ENCODE measurements around the gene FUT2. TPM values are rescaled to one million over a fixed set of nuclear protein-coding genes. Genes with fewer than 3 reads are reported as not detected.

Gene FUT2
- total and polyA plus RNA-seq, 5 donors from 2014 or later, result 0.10 to 0.67 TPM; not detected in 3

GRCh38 chr19:48746110-48746509 lies 50.3 kb downstream of the FUT2 start:
- Mint-ChIP-seq H3K27ac (no peak overlapping the region), H3K4me1 (peaks cover 0 to 29% (median 8%) of the 10 kb centered on the region in 4 donors), H3K9me3 (peaks cover 0 to 2% (median 0%) of the 10 kb centered on the region in 7 donors), H3K36me3 (peaks cover 4% of the 10 kb centered on the region), H3K27me3 (peaks cover 43% of the 10 kb centered on the region), H3K4me3 (peak overlapping the region in 1 of 4 donors; percentile 2)
- H3K9me3 ChIP-seq (ENCODE audit: control insufficient read depth in 2 of 2, low read length in 2 of 2), result peaks cover 0 to 5% of the 10 kb centered on the region in 2 experiments
- H3K36me3 ChIP-seq (ENCODE audit: control insufficient read depth, insufficient read depth, low read length), result no peaks in the 10 kb centered on the region
- H3K27me3 ChIP-seq (ENCODE audit: control insufficient read depth, insufficient read depth, low read length), result no peaks in the 10 kb centered on the region
- peaks cover 4% of the 10 kb centered on the region for H3K4me1 ChIP-seq (ENCODE audit: control insufficient read depth, insufficient read depth, low read length, poor library complexity, severe bottlenecking)
- H3K4me3 ChIP-seq (ENCODE audit: low read depth, low read length), result no peak overlapping the region
- no peak for ATAC-seq (ENCODE audit: low read depth in 2 of 2)
- H3K27ac ChIP-seq (ENCODE audit: insufficient read depth, low read length, poor library complexity, severe bottlenecking), result no peak overlapping the region
- no peak for DNase-seq

DNA sequence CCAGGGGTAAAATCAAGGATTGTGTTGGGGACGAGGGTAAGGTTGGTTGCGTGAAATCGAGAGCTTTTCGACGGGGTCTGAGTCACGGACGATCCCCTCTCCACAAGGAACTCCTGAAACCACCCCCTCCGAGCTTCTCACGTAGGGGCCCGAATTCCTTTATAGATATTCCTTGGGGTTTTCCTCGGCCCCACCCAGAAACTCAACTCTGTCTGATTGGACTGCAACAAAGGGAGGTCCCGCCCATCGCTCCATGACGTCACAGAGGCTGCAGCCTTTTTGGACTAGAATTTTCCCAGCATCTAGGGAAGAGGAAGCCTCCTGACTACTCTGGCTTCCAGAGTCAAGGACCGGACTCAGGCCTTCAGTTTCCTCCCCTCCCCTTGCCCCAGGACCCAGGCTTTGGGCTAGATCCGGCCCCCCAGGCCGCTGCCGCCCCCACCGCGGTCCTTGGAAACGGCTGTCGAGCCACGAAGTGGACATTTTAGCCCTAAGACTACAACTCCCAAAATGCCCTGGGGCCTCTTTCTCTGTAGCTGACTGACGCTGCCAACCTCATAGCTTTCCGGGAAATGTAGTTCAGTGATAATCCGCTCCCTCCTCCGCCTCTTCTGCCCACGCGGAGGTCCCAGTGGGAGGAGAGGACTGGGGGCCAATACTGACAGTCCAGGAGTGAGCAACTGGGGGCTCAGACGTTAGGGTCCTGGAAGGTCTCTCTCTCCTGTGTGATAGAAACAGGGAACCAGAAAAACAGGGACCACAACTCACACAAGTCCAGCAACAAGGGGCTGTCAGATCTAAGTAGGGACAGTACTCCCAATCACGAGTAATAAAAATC lies 51.2 kb downstream of the FUT2 start, which contains the start of gene IZUMO1:
TSS of gene IZUMO1 (minus strand) at position 172 of the 838 bp plus-strand sequence. CDS start 1,050 bp downstream, outside the sequence.
- Mint-ChIP-seq H3K9me3 (peaks cover 0 to 2% (median 0%) of the 10 kb centered on the region in 7 donors), H3K27me3 (peaks cover 43% of the 10 kb centered on the region), H3K36me3 (peaks cover 4% of the 10 kb centered on the region), H3K27ac (no peak within 1 kb of the TSS), H3K4me3 (peak within 1 kb of the TSS in 3 of 4 donors; percentile 2 to 71 (median 48)), H3K4me1 (peaks cover 0 to 25% (median 3%) of the 10 kb centered on the region in 4 donors)
- H3K4me1 ChIP-seq (ENCODE audit: control insufficient read depth, insufficient read depth, low read length, poor library complexity, severe bottlenecking), result peaks cover 7% of the 10 kb centered on the region
- peaks cover 0 to 5% of the 10 kb centered on the region in 2 experiments for H3K9me3 ChIP-seq (ENCODE audit: control insufficient read depth in 2 of 2, low read length in 2 of 2)
- no peak within 1 kb of the TSS for H3K4me3 ChIP-seq (ENCODE audit: low read depth, low read length)
- H3K36me3 ChIP-seq (ENCODE audit: control insufficient read depth, insufficient read depth, low read length), result no peaks in the 10 kb centered on the region
- ATAC-seq (ENCODE audit: low read depth in 2 of 2) (peak; percentile 68 to 69), DNase-seq (peak; percentile 19 to 77 (median 50))
- no peak within 1 kb of the TSS for H3K27ac ChIP-seq (ENCODE audit: insufficient read depth, low read length, poor library complexity, severe bottlenecking)
- no peaks in the 10 kb centered on the region for H3K27me3 ChIP-seq (ENCODE audit: control insufficient read depth, insufficient read depth, low read length)

- H3K4me1 Mint-ChIP-seq, result peaks cover 0 to 41% (median 13%) of the 10 kb centered on the region in 4 donors
- peaks cover 0 to 4% (median 0%) of the 10 kb centered on the region in 7 donors for H3K9me3 Mint-ChIP-seq
- H3K4me3 Mint-ChIP-seq, result peak overlapping the region in 1 of 4 donors; percentile 41
- Histone ChIP-seq H3K27ac (ENCODE audit: insufficient read depth, low read length, poor library complexity, severe bottlenecking) (no peak overlapping the region), H3K4me3 (ENCODE audit: low read depth, low read length) (no peak overlapping the region), H3K36me3 (ENCODE audit: control insufficient read depth, insufficient read depth, low read length) (no peaks in the 10 kb centered on the region), H3K4me1 (ENCODE audit: control insufficient read depth, insufficient read depth, low read length, poor library complexity, severe bottlenecking) (peaks cover 22% of the 10 kb centered on the region), H3K9me3 (ENCODE audit: control insufficient read depth in 2 of 2, low read length in 2 of 2) (peaks cover 0 to 5% of the 10 kb centered on the region in 2 experiments), H3K27me3 (ENCODE audit: control insufficient read depth, insufficient read depth, low read length) (no peaks in the 10 kb centered on the region)
- H3K36me3 Mint-ChIP-seq, result no peaks in the 10 kb centered on the region
- peaks cover 57% of the 10 kb centered on the region for H3K27me3 Mint-ChIP-seq
- ATAC-seq (ENCODE audit: low read depth in 2 of 2) (no peak), DNase-seq (no peak)
- H3K27ac Mint-ChIP-seq, result no peak overlapping the region
Observed at GRCh38 chr19:48749571-48750198, 53.9 kb downstream of the FUT2 start.

DNA sequence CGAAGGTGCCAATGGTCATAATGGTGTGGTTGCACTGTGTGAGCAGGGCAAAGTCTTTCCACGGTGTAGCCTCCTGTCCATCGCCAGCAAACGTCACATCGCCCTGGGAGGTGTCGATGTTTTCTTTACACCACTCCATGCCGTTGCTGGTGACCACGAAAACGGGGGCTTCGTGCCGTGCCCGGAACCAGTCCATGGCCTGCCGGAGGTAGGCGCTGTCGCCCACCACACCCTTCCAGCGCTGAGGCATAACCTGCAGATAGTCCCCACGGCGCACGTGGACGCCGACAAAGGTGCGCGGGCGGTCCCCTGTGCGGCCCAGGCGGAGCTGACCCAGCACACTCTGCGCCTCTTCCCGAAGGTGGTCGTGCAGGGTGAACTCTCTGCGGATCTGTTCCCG lies 54.6 kb downstream of the FUT2 start:
- peaks cover 0 to 4% (median 0%) of the 10 kb centered on the region in 7 donors for H3K9me3 Mint-ChIP-seq
- no peak overlapping the region for H3K4me3 Mint-ChIP-seq
- DNase-seq (no peak), ATAC-seq (ENCODE audit: low read depth in 2 of 2) (no peak)
- peaks cover 58% of the 10 kb centered on the region for H3K27me3 Mint-ChIP-seq
- no peak overlapping the region for H3K4me3 ChIP-seq (ENCODE audit: low read depth, low read length)
- no peak overlapping the region for H3K27ac ChIP-seq (ENCODE audit: insufficient read depth, low read length, poor library complexity, severe bottlenecking)
- peaks cover 0 to 2% of the 10 kb centered on the region in 2 experiments for H3K9me3 ChIP-seq (ENCODE audit: control insufficient read depth in 2 of 2, low read length in 2 of 2)
- peaks cover 0 to 37% (median 13%) of the 10 kb centered on the region in 4 donors for H3K4me1 Mint-ChIP-seq
- H3K27ac Mint-ChIP-seq, result no peak overlapping the region
- H3K36me3 Mint-ChIP-seq, result no peaks in the 10 kb centered on the region
- H3K4me1 ChIP-seq (ENCODE audit: control insufficient read depth, insufficient read depth, low read length, poor library complexity, severe bottlenecking), result peaks cover 22% of the 10 kb centered on the region
- H3K36me3 ChIP-seq (ENCODE audit: control insufficient read depth, insufficient read depth, low read length), result no peaks in the 10 kb centered on the region
- peaks cover 1% of the 10 kb centered on the region for H3K27me3 ChIP-seq (ENCODE audit: control insufficient read depth, insufficient read depth, low read length)

DNA sequence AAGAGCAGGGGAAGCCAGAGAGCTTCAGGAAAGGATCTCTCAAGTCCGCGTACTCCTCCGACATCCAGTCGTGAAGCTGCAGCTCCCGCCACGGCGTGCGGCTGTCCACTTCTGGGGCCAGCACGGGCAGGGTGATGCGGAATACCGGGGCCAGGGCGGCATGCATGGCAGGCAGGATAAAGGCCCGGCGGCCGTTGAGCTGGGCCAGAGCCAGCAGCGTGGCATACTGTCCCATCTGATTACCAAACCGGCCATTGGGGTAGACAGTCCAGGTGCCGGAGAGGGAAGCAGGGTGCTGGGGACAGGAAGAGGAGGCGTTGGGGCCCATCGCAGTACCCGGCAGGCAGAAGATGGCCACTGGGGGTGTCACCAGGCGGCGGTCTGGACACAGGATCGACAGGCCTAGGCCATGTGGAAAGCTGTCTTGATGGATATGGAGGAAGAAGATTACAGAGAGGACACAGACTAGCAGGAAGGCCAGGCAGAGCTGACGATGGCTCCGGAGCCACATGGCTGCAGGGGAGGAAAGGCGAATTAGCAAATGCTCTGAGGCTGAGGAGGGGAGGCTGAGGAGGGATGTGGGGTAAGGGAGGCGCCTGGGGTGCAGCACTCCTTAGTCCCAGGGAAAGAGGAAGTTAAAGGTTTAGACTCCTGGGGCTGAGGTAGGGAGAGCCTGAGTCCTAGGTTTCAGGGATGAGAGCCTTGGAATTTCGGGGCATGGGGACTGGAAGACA lies 55.2 kb downstream of the FUT2 start:
- DNase-seq (no peak), ATAC-seq (ENCODE audit: low read depth in 2 of 2) (no peak)
- H3K27me3 Mint-ChIP-seq, result peaks cover 54% of the 10 kb centered on the region
- peaks cover 22% of the 10 kb centered on the region for H3K4me1 ChIP-seq (ENCODE audit: control insufficient read depth, insufficient read depth, low read length, poor library complexity, severe bottlenecking)
- H3K27me3 ChIP-seq (ENCODE audit: control insufficient read depth, insufficient read depth, low read length), result peaks cover 2% of the 10 kb centered on the region
- peaks cover 0 to 34% (median 13%) of the 10 kb centered on the region in 4 donors for H3K4me1 Mint-ChIP-seq
- peak overlapping the region; percentile 49 to 87 (median 62) for H3K4me3 Mint-ChIP-seq
- H3K9me3 Mint-ChIP-seq, result peaks cover 0 to 4% (median 0%) of the 10 kb centered on the region in 7 donors
- no peak overlapping the region for H3K27ac ChIP-seq (ENCODE audit: insufficient read depth, low read length, poor library complexity, severe bottlenecking)
- no peaks in the 10 kb centered on the region for H3K36me3 ChIP-seq (ENCODE audit: control insufficient read depth, insufficient read depth, low read length)
- no peaks in the 10 kb centered on the region for H3K9me3 ChIP-seq (ENCODE audit: control insufficient read depth in 2 of 2, low read length in 2 of 2)
- H3K4me3 ChIP-seq (ENCODE audit: low read depth, low read length), result no peak overlapping the region
- peak overlapping the region in 1 of 3 donors; percentile 36 for H3K27ac Mint-ChIP-seq
- H3K36me3 Mint-ChIP-seq, result no peaks in the 10 kb centered on the region

DNA sequence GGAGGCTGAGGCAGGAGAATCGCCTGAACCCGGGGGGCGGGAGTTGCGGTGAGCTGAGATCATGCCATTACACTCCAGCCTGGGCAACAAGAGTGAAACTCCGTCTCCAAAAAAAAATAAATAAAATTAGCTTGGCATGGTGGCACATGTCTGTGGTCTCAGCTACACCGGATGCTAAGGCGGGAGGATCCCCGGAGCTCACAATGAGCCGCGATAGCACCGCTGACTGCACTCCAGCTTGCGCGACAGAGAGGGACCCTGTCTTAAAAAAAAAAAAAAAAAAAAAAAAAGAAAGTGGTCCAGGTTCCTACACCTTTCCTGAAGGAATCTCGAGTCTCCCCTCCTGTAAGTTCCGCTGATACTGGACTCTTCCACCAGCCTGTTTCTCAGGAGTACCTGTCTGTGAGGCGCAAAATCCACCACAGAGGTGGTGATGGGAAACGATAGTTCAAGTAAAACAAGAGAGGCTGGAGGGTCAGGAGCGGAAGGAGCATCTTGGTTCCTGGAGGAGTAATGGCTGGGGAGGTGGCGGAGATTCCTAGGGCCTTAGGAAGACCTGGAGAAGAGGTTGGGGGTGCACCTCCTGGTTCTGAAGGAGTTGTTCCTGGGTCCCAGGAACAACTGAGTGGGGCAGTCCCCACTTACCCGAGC lies 56.2 kb downstream of the FUT2 start:
- H3K27ac Mint-ChIP-seq, result peak overlapping the region in 1 of 3 donors; percentile 58
- Histone ChIP-seq H3K4me3 (ENCODE audit: low read depth, low read length) (no peak overlapping the region), H3K27ac (ENCODE audit: insufficient read depth, low read length, poor library complexity, severe bottlenecking) (no peak overlapping the region), H3K27me3 (ENCODE audit: control insufficient read depth, insufficient read depth, low read length) (peaks cover 2% of the 10 kb centered on the region), H3K4me1 (ENCODE audit: control insufficient read depth, insufficient read depth, low read length, poor library complexity, severe bottlenecking) (peaks cover 21% of the 10 kb centered on the region), H3K9me3 (ENCODE audit: control insufficient read depth in 2 of 2, low read length in 2 of 2) (no peaks in the 10 kb centered on the region), H3K36me3 (ENCODE audit: control insufficient read depth, insufficient read depth, low read length) (no peaks in the 10 kb centered on the region)
- H3K9me3 Mint-ChIP-seq, result peaks cover 0 to 4% (median 0%) of the 10 kb centered on the region in 7 donors
- H3K36me3 Mint-ChIP-seq, result no peaks in the 10 kb centered on the region
- peak overlapping the region in 3 of 4 donors; percentile 73 to 89 (median 83) for H3K4me3 Mint-ChIP-seq
- peaks cover 49% of the 10 kb centered on the region for H3K27me3 Mint-ChIP-seq
- DNase-seq (peak in 1 of 3 donors; percentile 54), ATAC-seq (ENCODE audit: low read depth in 2 of 2) (no peak)
- peaks cover 0 to 25% (median 13%) of the 10 kb centered on the region in 4 donors for H3K4me1 Mint-ChIP-seq
